ENCODE results near the gene CTSD.

- TF ChIP-seq EP300 (IDR thresholded peaks at IDR 0.05) (no peak), CTCF (IDR thresholded peaks at IDR 0.05) (no peak), POLR2A (IDR thresholded peaks at IDR 0.05) (no peak)
Measured at GRCh38 chr11:1793081-1793480, 29.4 kb upstream of the CTSD start.
